Measurements from ENCODE around the gene PCSK7. TPM values are rescaled to one million over a fixed set of nuclear protein-coding genes. Genes with fewer than 3 reads are reported as not detected.

Gene PCSK7
- total RNA-seq, 4 donors from 2014 or later = 136 to 244 (median 171) TPM

DNA sequence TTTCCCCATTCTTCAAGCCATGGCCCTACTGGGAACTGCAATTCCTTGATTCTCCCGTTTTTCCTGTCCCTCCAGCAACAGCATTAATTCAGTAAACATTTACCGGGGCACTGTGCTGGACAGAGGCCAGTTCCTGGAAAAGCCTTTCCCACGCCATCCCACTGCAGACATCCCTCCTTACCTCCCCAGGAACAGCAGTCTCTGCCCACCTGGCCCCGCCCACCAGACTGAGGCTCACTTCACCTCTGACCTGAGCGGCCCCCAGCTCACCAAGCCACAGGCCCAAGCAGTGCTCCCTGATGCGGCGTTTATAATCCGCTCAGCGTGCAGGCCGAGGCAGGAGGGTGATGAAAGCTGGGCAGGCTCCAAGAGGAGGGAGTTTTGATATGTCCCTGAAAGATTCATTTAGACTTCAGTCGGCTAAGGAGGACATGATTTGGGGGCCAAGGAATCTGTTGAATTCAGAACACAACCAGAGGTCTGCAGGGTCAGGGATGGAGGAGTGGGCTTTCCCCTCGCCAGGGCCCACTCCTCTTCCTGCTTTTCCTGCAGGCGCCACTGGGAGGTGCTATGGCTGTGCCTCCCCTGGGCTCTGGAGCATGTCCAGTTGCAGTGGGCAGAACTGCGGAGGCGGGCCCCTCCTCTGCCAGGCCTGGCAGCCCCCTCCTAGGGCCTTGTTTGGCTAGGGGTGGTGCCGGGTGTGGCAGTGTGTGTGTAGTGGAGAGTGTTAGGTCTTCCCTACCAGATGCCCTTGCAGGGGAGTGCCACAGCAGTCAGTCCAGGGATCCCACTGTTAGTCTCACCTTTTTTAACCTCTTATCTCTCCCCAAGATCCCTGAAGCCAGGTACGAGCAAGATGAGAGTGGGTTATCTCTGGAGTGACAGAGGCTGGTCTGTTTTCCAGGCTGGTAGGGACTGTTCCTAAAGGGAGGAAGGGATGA lies 34.1 kb downstream of the PCSK7 start:
- H3K4me1 ChIP-seq = peaks cover 0 to 29% (median 0%) of the 10 kb centered on the region in 4 donors
- H3K27ac ChIP-seq = peak overlapping the region; percentile 62 to 89 (median 76)
- no peak for TF ChIP-seq POLR2A (IDR thresholded peaks at IDR 0.05)
- TF ChIP-seq, protein P1, sequence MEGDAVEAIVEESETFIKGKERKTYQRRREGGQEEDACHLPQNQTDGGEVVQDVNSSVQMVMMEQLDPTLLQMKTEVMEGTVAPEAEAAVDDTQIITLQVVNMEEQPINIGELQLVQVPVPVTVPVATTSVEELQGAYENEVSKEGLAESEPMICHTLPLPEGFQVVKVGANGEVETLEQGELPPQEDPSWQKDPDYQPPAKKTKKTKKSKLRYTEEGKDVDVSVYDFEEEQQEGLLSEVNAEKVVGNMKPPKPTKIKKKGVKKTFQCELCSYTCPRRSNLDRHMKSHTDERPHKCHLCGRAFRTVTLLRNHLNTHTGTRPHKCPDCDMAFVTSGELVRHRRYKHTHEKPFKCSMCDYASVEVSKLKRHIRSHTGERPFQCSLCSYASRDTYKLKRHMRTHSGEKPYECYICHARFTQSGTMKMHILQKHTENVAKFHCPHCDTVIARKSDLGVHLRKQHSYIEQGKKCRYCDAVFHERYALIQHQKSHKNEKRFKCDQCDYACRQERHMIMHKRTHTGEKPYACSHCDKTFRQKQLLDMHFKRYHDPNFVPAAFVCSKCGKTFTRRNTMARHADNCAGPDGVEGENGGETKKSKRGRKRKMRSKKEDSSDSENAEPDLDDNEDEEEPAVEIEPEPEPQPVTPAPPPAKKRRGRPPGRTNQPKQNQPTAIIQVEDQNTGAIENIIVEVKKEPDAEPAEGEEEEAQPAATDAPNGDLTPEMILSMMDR (IDR thresholded peaks at IDR 0.05) = peak in 4 of 6 experiments; percentile 25 to 53 (median 44)
- H3K9me3 ChIP-seq = no peaks in the 10 kb centered on the region
- peaks cover 0 to 40% (median 0%) of the 10 kb centered on the region in 3 donors for H3K36me3 ChIP-seq
- DNase-seq = peak in 1 of 3 donors; percentile 74
- peak overlapping the region in 1 of 4 donors; percentile 44 for H3K4me3 ChIP-seq
- no peaks in the 10 kb centered on the region for H3K27me3 ChIP-seq

DNA sequence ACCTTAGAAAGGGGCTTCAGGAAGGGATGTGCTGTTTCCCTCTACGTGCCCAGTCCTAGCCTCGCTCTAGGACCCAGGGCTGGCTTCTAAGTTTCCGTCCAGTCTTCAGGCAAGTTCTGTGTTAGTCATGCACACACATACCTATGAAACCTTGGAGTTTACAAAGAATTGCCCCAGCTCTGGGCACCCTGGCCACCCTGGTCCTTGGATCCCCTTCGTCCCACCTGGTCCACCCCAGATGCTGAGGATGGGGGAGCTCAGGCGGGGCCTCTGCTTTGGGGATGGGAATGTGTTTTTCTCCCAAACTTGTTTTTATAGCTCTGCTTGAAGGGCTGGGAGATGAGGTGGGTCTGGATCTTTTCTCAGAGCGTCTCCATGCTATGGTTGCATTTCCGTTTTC lies 34.9 kb downstream of the PCSK7 start:
- TF ChIP-seq POLR2A (IDR thresholded peaks at IDR 0.05) = no peak
- TF ChIP-seq, protein P1 (IDR thresholded peaks at IDR 0.05) = no peak
- Histone ChIP-seq H3K4me3 (no peak overlapping the region), H3K9me3 (no peaks in the 10 kb centered on the region), H3K4me1 (peaks cover 0 to 29% (median 0%) of the 10 kb centered on the region in 4 donors), H3K27me3 (no peaks in the 10 kb centered on the region), H3K36me3 (peaks cover 0 to 48% (median 0%) of the 10 kb centered on the region in 3 donors), H3K27ac (peak overlapping the region in 3 of 4 donors; percentile 62 to 89 (median 78))
- DNase-seq = no peak

DNA sequence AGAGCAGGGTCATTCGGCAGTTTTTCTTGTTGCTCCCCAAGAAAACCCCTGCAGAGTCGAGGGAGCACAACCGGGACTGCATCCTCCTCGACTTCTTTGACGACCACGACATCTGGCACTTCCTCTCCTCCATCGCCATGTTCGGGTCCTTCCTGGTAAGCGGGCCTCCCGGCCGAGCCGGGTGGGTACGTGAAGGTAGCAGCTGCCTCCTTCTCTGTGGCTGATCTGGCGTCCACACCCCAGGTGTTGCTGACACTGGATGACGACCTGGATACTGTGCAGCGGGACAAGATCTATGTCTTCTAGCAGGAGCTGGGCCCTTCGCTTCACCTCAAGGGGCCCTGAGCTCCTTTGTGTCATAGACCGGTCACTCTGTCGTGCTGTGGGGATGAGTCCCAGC lies 36.1 kb downstream of the PCSK7 start:
- no peak for DNase-seq
- H3K4me3 ChIP-seq = no peak overlapping the region
- H3K27ac ChIP-seq = peak overlapping the region in 2 of 4 donors; percentile 40 to 65
- H3K27me3 ChIP-seq = no peaks in the 10 kb centered on the region
- H3K9me3 ChIP-seq = no peaks in the 10 kb centered on the region
- peaks cover 0 to 59% (median 0%) of the 10 kb centered on the region in 3 donors for H3K36me3 ChIP-seq
- H3K4me1 ChIP-seq = peaks cover 0 to 29% (median 0%) of the 10 kb centered on the region in 4 donors
- TF ChIP-seq, protein P1 (IDR thresholded peaks at IDR 0.05) = no peak
- TF ChIP-seq POLR2A (IDR thresholded peaks at IDR 0.05) = no peak

DNA sequence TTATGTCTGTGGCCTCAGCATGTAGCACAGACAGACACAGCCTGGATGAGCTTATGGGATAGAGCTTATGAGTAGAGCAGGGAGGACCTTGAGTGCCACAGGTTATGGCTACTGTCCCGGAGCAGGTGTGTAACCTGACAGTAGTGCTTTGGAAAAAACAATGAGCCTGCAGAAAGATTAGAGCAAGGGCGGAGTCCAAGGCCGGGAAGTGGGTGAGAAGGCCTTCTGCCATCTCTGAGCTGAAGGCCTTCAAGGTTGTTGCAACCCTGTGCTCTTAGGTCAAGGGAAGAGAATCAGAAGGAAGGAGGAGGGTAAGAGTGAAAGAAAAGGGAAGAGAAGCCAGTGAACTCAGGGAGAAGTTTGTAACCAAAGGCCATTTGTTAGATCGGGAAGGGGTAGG lies 36.6 kb downstream of the PCSK7 start:
- H3K4me3 ChIP-seq = no peak overlapping the region
- no peaks in the 10 kb centered on the region for H3K9me3 ChIP-seq
- DNase-seq = peak in 2 of 3 donors; percentile 73 to 75
- TF ChIP-seq POLR2A (IDR thresholded peaks at IDR 0.05) = peak in 1 of 2 donors; percentile 32
- TF ChIP-seq, protein P1 (IDR thresholded peaks at IDR 0.05) = no peak
- peaks cover 0 to 29% (median under 1%) of the 10 kb centered on the region in 4 donors for H3K4me1 ChIP-seq
- H3K27me3 ChIP-seq = no peaks in the 10 kb centered on the region
- H3K36me3 ChIP-seq = peaks cover 0 to 64% (median 0%) of the 10 kb centered on the region in 3 donors
- peak overlapping the region in 2 of 4 donors; percentile 40 to 65 for H3K27ac ChIP-seq

DNA sequence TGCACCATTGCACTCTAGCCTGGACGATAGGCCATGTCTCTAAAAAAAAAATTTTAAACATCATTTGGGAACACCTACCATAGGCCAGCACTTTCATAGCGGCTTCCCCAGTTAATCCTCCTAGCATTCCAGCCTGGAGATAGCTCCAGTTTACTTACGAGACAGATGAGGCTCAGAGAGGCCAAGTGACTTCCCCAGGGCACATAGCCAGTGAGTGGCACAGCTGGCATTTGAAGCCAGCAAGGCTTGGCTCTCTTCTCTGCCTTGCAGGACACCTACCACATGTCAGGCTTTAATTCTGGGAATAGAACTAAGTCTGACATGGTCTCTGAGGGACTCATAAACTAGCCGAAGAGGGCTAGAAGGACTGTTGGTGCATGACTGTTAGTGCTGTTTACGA lies 37.6 kb downstream of the PCSK7 start:
- H3K9me3 ChIP-seq = no peaks in the 10 kb centered on the region
- H3K27me3 ChIP-seq = no peaks in the 10 kb centered on the region
- TF ChIP-seq, protein P1 (IDR thresholded peaks at IDR 0.05) = no peak
- no peak for DNase-seq
- H3K27ac ChIP-seq = peak overlapping the region in 1 of 4 donors; percentile 52
- H3K4me3 ChIP-seq = no peak overlapping the region
- peaks cover 0 to 34% (median 5%) of the 10 kb centered on the region in 4 donors for H3K4me1 ChIP-seq
- peaks cover 0 to 74% (median 0%) of the 10 kb centered on the region in 3 donors for H3K36me3 ChIP-seq
